MCF 10A (cell line): ENCODE measurements around the gene FAM216A. TPM values are rescaled to one million over a fixed set of nuclear protein-coding genes. Genes with fewer than 3 reads are reported as not detected.
"Not testable (repeated sequence)": the region's sequence is repeated elsewhere in the genome, so short reads cannot be mapped to it uniquely, and the experiment has no call there.

Source experiments
- BruUV-seq: library from RNA; stranded (reverse); fragments of 400-500 nt; replicated peaks from 2 replicates; lab custom pipeline; 2021; lab: Mats Ljungman, UMichigan
- CTCF ChIA-PET: fragments of 300-600 bp; sonication (Branson Sonifier 250); formaldehyde crosslinking; extraction: SDS; loops from one replicate; lab custom pipeline; 2021; ENCODE audit warnings: antibody characterized with exemption, inconsistent platforms; lab: Yijun Ruan, JAX
- POLR2A ChIA-PET: fragments of 300-600, 350-650 bp; sonication (Branson Sonifier 250); formaldehyde crosslinking; extraction: SDS; loops from one replicate; lab custom pipeline; 2020; ENCODE audit warnings: antibody characterized with exemption, inconsistent platforms; lab: Yijun Ruan, JAX
- DNase-seq: peaks from one replicate; pipeline ENCODE4 v3.0.0-alpha.2; 2018; ENCODE audit not compliant: unreplicated experiment
- H3K27ac Mint-ChIP-seq: one replicate; pipeline ENCODE4 v1.8.0; 2022; ENCODE audit warnings: mild to moderate bottlenecking, low read depth, mixed read lengths; ENCODE audit not compliant: unreplicated experiment
- H3K27me3 Mint-ChIP-seq: one replicate; pipeline ENCODE4 v1.8.0; 2022; ENCODE audit warnings: mixed read lengths; ENCODE audit not compliant: insufficient read depth, unreplicated experiment
- H3K36me3 Mint-ChIP-seq: one replicate; pipeline ENCODE4 v1.8.0; 2022; ENCODE audit warnings: mild to moderate bottlenecking, moderate library complexity, mixed read lengths; ENCODE audit not compliant: insufficient read depth, unreplicated experiment
- H3K4me1 Mint-ChIP-seq: one replicate; pipeline ENCODE4 v1.8.0; 2022; ENCODE audit warnings: mixed read lengths; ENCODE audit not compliant: insufficient read depth, unreplicated experiment
- H3K4me3 Mint-ChIP-seq: one replicate; pipeline ENCODE4 v1.8.0; 2022; ENCODE audit warnings: mild to moderate bottlenecking, moderate library complexity, mixed read lengths; ENCODE audit not compliant: unreplicated experiment
- H3K9me3 Mint-ChIP-seq: one replicate; pipeline ENCODE4 v1.8.0; 2022; ENCODE audit warnings: mixed read lengths; ENCODE audit not compliant: unreplicated experiment
- CTCF ChIP-seq: fragments of 200-600 bp; IDR thresholded peaks from one replicate; pipeline ENCODE4 v1.8.0; 2022; ENCODE audit warnings: antibody characterized with exemption, mild to moderate bottlenecking; ENCODE audit not compliant: unreplicated experiment
- intact Hi-C: fragments of 100-400 bp; cut with micrococcal nuclease; formaldehyde crosslinking; loops from 2 replicates; pipeline ENCODE4 v1.14.1; 2022
- total RNA-seq: library from RNA; stranded (reverse); gene quantifications from 2 replicates; pipeline ENCODE4 v1.2.3, GENCODE V29; 2022

FAM216A gene
- total RNA-seq, 1 experiment from 2014 or later: 25.8 TPM

- Mint-ChIP-seq H3K9me3 (no peaks in the 10 kb centered on the region), H3K36me3 (peaks cover 50% of the 10 kb centered on the region), H3K4me1 (peaks cover 5% of the 10 kb centered on the region), H3K4me3 (no peak overlapping the region), H3K27ac (no peak overlapping the region), H3K27me3 (no peaks in the 10 kb centered on the region)
- no peak for TF ChIP-seq CTCF
- ChIA-PET POLR2A (interaction anchor here (1.7 to 10.0 kb wide), 5 partner anchors 17 to 163 kb away, joined by 11 to 126 read pairs (median 32); partner anchors contain the start of genes FAM216A, GPN3, RAD9B and TCTN1), CTCF (interaction anchor here (0.6 to 6.4 kb wide), 8 partner anchors 9 to 528 kb away, joined by 3 to 61 read pairs (median 8); partner anchors contain the start of genes FAM216A and GPN3)
- intact Hi-C loops: loop anchor here (10.0 kb wide), 1 partner anchor 244 kb away; no protein-coding TSS in a partner anchor
- no TSS peak for BruUV-seq
- DNase-seq: no peak
Observed at GRCh38 chr12:110451263-110451662, 17.4 kb upstream of the FAM216A start.

- Mint-ChIP-seq H3K27ac (no peak overlapping the region), H3K4me3 (no peak overlapping the region), H3K9me3 (no peaks in the 10 kb centered on the region), H3K36me3 (peaks cover 60% of the 10 kb centered on the region), H3K27me3 (no peaks in the 10 kb centered on the region), H3K4me1 (peaks cover 10% of the 10 kb centered on the region)
- no peak for DNase-seq
- ChIA-PET POLR2A (interaction anchor here (0.7 to 10.0 kb wide), 4 partner anchors 10 to 147 kb away, joined by 3 to 126 read pairs (median 26); partner anchors contain the start of genes FAM216A, GPN3, RAD9B and VPS29), CTCF (interaction anchor here (1.3 to 6.4 kb wide), 3 partner anchors 15 to 148 kb away, joined by 4 to 38 read pairs (median 10); partner anchors contain the start of genes FAM216A and GPN3)
- intact Hi-C loops: loop anchor here (10.0 kb wide), 1 partner anchor 241 kb away; no protein-coding TSS in a partner anchor
- no peak for TF ChIP-seq CTCF
- BruUV-seq: no TSS peak
Observed at GRCh38 chr12:110453569-110454296, 14.9 kb upstream of the FAM216A start.

GRCh38 chr12:110458756-110459155 lies 9.9 kb upstream of the FAM216A start:
- Mint-ChIP-seq H3K9me3 (no peaks in the 10 kb centered on the region), H3K27ac (no peak overlapping the region), H3K27me3 (no peaks in the 10 kb centered on the region), H3K4me3 (no peak overlapping the region), H3K36me3 (peaks cover 87% of the 10 kb centered on the region), H3K4me1 (peaks cover 5% of the 10 kb centered on the region)
- intact Hi-C loops: loop anchor here (10.0 kb wide), 1 partner anchor 236 kb away; no protein-coding TSS in a partner anchor
- ChIA-PET POLR2A (interaction anchor here (0.8 to 1.4 kb wide), 2 partner anchors 9 kb away, joined by 5 to 9 read pairs; partner anchors contain the start of genes ARPC3 and GPN3), CTCF (interaction anchor here (0.6 to 1.5 kb wide), 3 partner anchors 10 to 67 kb away, joined by 3 to 6 read pairs (median 3); partner anchors contain the start of genes FAM216A and GPN3)
- DNase-seq: no peak
- BruUV-seq: no TSS peak
- TF ChIP-seq CTCF: no peak

- H3K27ac Mint-ChIP-seq, H3K4me1 Mint-ChIP-seq, H3K9me3 Mint-ChIP-seq, H3K4me3 Mint-ChIP-seq, intact Hi-C loops, BruUV-seq, DNase-seq, H3K27me3 Mint-ChIP-seq, CTCF ChIA-PET: not testable (repeated sequence)
- POLR2A ChIA-PET: interaction anchor here (0.7 to 2.3 kb wide), 2 partner anchors 11 to 34 kb away, joined by 3 to 8 read pairs; partner anchors contain the start of gene ARPC3
- H3K36me3 Mint-ChIP-seq: peaks cover 78% of the 10 kb centered on the region
Observed at GRCh38 chr12:110461189-110461588, 7.5 kb upstream of the FAM216A start.
